ENCODE results near the gene SDK2.

DNA sequence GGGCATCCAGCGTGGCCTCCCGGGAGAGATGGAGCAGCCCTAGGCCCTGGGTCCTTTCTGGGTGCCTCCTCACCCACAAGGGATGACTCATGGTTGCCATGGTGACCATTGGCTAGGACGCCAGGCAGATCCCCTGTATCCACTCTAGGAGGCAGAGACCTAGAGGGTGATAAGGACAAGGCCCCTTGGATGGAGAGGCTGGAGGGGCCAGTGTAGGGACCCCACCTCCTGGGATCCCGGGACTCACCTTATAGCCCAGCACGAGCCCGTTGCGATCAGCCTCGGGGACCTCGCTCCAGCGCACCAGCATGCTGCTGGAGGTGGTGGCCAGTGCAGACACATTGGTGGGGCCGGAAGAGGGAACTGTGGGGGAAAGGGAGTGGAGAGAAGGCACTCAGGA is 250.3 kb downstream of the SDK2 start:
- no peak for TF ChIP-seq CTCF (IDR thresholded peaks at IDR 0.05)
- no peak for TF ChIP-seq TEAD4 (IDR thresholded peaks at IDR 0.05; ENCODE audit: borderline replicate concordance, insufficient read depth)
- TF ChIP-seq USF1 (IDR thresholded peaks at IDR 0.05; ENCODE audit: borderline replicate concordance, low read depth) = no peak
- TF ChIP-seq SMC3 (IDR thresholded peaks at IDR 0.05; ENCODE audit: low read depth, low read length) = no peak
- TF ChIP-seq RCOR1 (IDR thresholded peaks at IDR 0.05; ENCODE audit: low read length) = no peak
- TF ChIP-seq, protein P1, sequence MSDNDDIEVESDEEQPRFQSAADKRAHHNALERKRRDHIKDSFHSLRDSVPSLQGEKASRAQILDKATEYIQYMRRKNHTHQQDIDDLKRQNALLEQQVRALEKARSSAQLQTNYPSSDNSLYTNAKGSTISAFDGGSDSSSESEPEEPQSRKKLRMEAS (IDR thresholded peaks at IDR 0.05; ENCODE audit: low read depth) = no peak
- TF ChIP-seq NRF1 (IDR thresholded peaks at IDR 0.05; ENCODE audit: low read depth, low read length) = no peak
- TF ChIP-seq EP300 (IDR thresholded peaks at IDR 0.05; ENCODE audit: borderline replicate concordance in 1 of 2, low read depth in 1 of 2, low read length in 1 of 2) = no peak
